Smooth muscle cell (in vitro differentiated cells): ENCODE data around the gene RCOR1. TPM values are rescaled to one million over a fixed set of nuclear protein-coding genes. Genes with fewer than 3 reads are reported as not detected.

ENCODE experiments used
- DNase-seq: peaks from one replicate; lab custom pipeline; 2025; ENCODE audit not compliant: unreplicated experiment; lab: John Stamatoyannopoulos, UW
- H2AFZ ChIP-seq: fragments of 200-600 bp; sonication (generic); 2 replicates; pipeline ENCODE4 v1.6.0; 2016; ENCODE audit warnings: antibody characterized with exemption, low read depth, mild to moderate bottlenecking
- H3F3A ChIP-seq: fragments of 200-600 bp; sonication (generic); 2 replicates; pipeline ENCODE4 v1.6.0; 2017; ENCODE audit warnings: antibody characterized with exemption, low read depth
- H3K27ac ChIP-seq: fragments of 200-600 bp; sonication (generic); 2 replicates; pipeline ENCODE4 v1.5.1; 2016; ENCODE audit warnings: low read depth, mild to moderate bottlenecking
- H3K27me3 ChIP-seq: fragments of 200-600 bp; sonication (generic); 2 replicates; pipeline ENCODE4 v1.6.1; 2016; ENCODE audit warnings: low read depth, mild to moderate bottlenecking
- H3K36me3 ChIP-seq: fragments of 200-600 bp; sonication (generic); 2 replicates; pipeline ENCODE4 v1.5.1; 2016; ENCODE audit warnings: low read depth
- H3K4me1 ChIP-seq: fragments of 200-600 bp; sonication (generic); 2 replicates; pipeline ENCODE4 v1.5.1; 2016; ENCODE audit warnings: low read depth
- H3K4me2 ChIP-seq: fragments of 200-600 bp; sonication (generic); 2 replicates; pipeline ENCODE4 v1.6.0; 2016; ENCODE audit warnings: mild to moderate bottlenecking
- H3K4me3 ChIP-seq: fragments of 200-600 bp; sonication (generic); 2 replicates; pipeline ENCODE4 v1.5.1; 2016; ENCODE audit warnings: mild to moderate bottlenecking
- H3K79me2 ChIP-seq: fragments of 200-600 bp; sonication (generic); 2 replicates; pipeline ENCODE4 v1.6.0; 2016; ENCODE audit warnings: low read depth, mild to moderate bottlenecking
- H3K9ac ChIP-seq: fragments of 200-600 bp; sonication (generic); 2 replicates; pipeline ENCODE4 v1.6.0; 2016; ENCODE audit warnings: low read depth
- H3K9me3 ChIP-seq: fragments of 200-600 bp; sonication (generic); replicated peaks from 2 replicates; pipeline ENCODE4 v1.5.1; 2016; ENCODE audit warnings: low read depth
- H4K20me1 ChIP-seq: fragments of 200-600 bp; sonication (generic); 2 replicates; pipeline ENCODE4 v1.6.0; 2016; ENCODE audit warnings: low read depth
- CTCF ChIP-seq: fragments of 200-600 bp; sonication (generic); IDR thresholded peaks from 2 replicates; pipeline ENCODE4 v1.5.1; 2017; ENCODE audit warnings: borderline replicate concordance, mild to moderate bottlenecking, antibody characterized with exemption; ENCODE audit not compliant: insufficient read depth, poor library complexity, severe bottlenecking
- WGBS: methylation state at CpG from one replicate; pipeline ENCODE4 v1.1.7; 2016; ENCODE audit warnings: low lambda C conversion rate; 5-methylcytosine and 5-hydroxymethylcytosine counted together
- polyA plus RNA-seq: library from polyadenylated mRNA; unstranded; fragments of >200 nt; fragmentation: Nextera tagmentation; extraction: Ambion mirVana; gene quantifications from 2 replicates; pipeline ENCODE4 v1.2.1, GENCODE V29; 2016
- total RNA-seq: library from RNA; depleted of rRNA; stranded (reverse); fragments of >200 nt; gene quantifications from 2 replicates; pipeline ENCODE4 v1.2.3, GENCODE V29; 2014

Gene RCOR1
- total and polyA plus RNA-seq, 2 experiments from 2014 or later: 4.4 to 29.3 TPM

GRCh38 chr14:102691763-102692162 is 99.3 kb downstream of the RCOR1 start:
- H3K27me3 ChIP-seq: no peaks in the 10 kb centered on the region
- H3F3A ChIP-seq: peaks cover 5% of the 10 kb centered on the region
- peaks cover 99% of the 10 kb centered on the region for H4K20me1 ChIP-seq
- peaks cover 70% of the 10 kb centered on the region for H3K79me2 ChIP-seq
- no peaks in the 10 kb centered on the region for H3K36me3 ChIP-seq
- peaks cover 5% of the 10 kb centered on the region for H3K4me1 ChIP-seq
- H3K27ac ChIP-seq: no peak overlapping the region
- no peaks in the 10 kb centered on the region for H3K9me3 ChIP-seq
- no peak overlapping the region for H3K9ac ChIP-seq
- DNase-seq: no peak
- H3K4me3 ChIP-seq: no peak overlapping the region
- WGBS: 58% methylated on average over 2 of the region's 2 CpGs
- no peak for TF ChIP-seq CTCF
- no peak overlapping the region for H2AFZ ChIP-seq
- H3K4me2 ChIP-seq: no peak overlapping the region

- Histone ChIP-seq H3K27ac (no peak overlapping the region), H3K4me3 (no peak overlapping the region), H3K9me3 (no peaks in the 10 kb centered on the region), H3K27me3 (no peaks in the 10 kb centered on the region), H3F3A (peaks cover 5% of the 10 kb centered on the region), H2AFZ (no peak overlapping the region), H3K9ac (no peak overlapping the region), H3K36me3 (no peaks in the 10 kb centered on the region), H3K79me2 (peaks cover 70% of the 10 kb centered on the region), H3K4me2 (no peak overlapping the region), H3K4me1 (peaks cover 5% of the 10 kb centered on the region), H4K20me1 (peaks cover 99% of the 10 kb centered on the region)
- TF ChIP-seq CTCF: no peak
- DNase-seq: no peak
- 93% methylated on average over 4 of the region's 4 CpGs for WGBS
Observed at GRCh38 chr14:102692334-102692733, 99.9 kb downstream of the RCOR1 start.

GRCh38 chr14:102693006-102693755 is 100.7 kb downstream of the RCOR1 start:
- no peak overlapping the region for H3K9ac ChIP-seq
- H3K27ac ChIP-seq: no peak overlapping the region
- no peaks in the 10 kb centered on the region for H3K36me3 ChIP-seq
- no peaks in the 10 kb centered on the region for H3K27me3 ChIP-seq
- DNase-seq: no peak
- 88% methylated on average over 4 of the region's 4 CpGs for WGBS
- H4K20me1 ChIP-seq: peaks cover 99% of the 10 kb centered on the region
- H3K79me2 ChIP-seq: peaks cover 70% of the 10 kb centered on the region
- no peak for TF ChIP-seq CTCF
- no peak overlapping the region for H2AFZ ChIP-seq
- no peaks in the 10 kb centered on the region for H3K9me3 ChIP-seq
- H3F3A ChIP-seq: peaks cover 5% of the 10 kb centered on the region
- H3K4me2 ChIP-seq: no peak overlapping the region
- no peak overlapping the region for H3K4me3 ChIP-seq
- H3K4me1 ChIP-seq: peaks cover 5% of the 10 kb centered on the region
